VCaP (cell line): ENCODE data around the gene MAD2L2.
A peak's percentile ranks its signal among the peaks of the same experiment; 100 is the strongest.

ENCODE experiments used
- H3K27ac ChIP-seq: fragments of 450-650 bp; 2 replicates; pipeline ENCODE4 v1.5.1; 2017
- TF ChIP-seq, protein P1 (sequence below): fragments of 450-650 bp; conservative IDR thresholded peaks from 2 replicates; pipeline ENCODE4 v1.5.1; 2017; ENCODE audit warnings: mild to moderate bottlenecking, moderate library complexity

Gene MAD2L2

DNA sequence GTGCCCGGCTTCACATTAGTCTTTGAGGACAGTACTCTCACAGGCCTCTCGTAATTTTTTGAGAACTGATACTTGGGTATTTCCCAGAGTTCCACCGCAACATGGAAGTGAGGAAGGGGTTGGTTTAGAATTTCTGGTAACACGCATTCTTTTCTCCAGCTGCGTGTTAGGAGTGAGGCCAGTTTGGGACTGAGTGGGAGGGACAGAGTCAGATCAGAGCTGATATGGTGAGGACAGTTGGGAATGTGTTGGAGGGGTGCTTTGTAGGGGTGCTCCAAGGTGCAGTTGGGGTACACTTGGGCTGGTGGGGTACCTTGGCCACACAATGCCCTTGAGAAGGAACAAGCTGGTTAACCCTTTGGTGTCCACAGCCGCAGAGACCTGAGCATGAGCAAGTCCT lies 10.2 kb downstream of the MAD2L2 start:
- H3K27ac ChIP-seq: no peak overlapping the region
- TF ChIP-seq, protein P1, sequence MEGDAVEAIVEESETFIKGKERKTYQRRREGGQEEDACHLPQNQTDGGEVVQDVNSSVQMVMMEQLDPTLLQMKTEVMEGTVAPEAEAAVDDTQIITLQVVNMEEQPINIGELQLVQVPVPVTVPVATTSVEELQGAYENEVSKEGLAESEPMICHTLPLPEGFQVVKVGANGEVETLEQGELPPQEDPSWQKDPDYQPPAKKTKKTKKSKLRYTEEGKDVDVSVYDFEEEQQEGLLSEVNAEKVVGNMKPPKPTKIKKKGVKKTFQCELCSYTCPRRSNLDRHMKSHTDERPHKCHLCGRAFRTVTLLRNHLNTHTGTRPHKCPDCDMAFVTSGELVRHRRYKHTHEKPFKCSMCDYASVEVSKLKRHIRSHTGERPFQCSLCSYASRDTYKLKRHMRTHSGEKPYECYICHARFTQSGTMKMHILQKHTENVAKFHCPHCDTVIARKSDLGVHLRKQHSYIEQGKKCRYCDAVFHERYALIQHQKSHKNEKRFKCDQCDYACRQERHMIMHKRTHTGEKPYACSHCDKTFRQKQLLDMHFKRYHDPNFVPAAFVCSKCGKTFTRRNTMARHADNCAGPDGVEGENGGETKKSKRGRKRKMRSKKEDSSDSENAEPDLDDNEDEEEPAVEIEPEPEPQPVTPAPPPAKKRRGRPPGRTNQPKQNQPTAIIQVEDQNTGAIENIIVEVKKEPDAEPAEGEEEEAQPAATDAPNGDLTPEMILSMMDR: no peak

DNA sequence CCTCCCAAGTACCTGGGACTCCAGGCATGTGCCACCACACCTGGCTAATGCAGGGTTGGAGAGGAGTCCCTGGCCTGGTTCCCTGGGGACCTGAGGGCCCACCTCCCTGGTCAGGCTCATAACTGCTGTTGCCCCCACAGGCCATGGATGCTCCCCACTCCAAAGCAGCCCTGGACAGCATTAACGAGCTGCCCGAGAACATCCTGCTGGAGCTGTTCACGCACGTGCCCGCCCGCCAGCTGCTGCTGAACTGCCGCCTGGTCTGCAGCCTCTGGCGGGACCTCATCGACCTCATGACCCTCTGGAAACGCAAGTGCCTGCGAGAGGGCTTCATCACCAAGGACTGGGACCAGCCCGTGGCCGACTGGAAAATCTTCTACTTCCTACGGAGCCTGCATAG lies 12.4 kb downstream of the MAD2L2 start:
- no peak overlapping the region for H3K27ac ChIP-seq
- TF ChIP-seq, protein P1: no peak

DNA sequence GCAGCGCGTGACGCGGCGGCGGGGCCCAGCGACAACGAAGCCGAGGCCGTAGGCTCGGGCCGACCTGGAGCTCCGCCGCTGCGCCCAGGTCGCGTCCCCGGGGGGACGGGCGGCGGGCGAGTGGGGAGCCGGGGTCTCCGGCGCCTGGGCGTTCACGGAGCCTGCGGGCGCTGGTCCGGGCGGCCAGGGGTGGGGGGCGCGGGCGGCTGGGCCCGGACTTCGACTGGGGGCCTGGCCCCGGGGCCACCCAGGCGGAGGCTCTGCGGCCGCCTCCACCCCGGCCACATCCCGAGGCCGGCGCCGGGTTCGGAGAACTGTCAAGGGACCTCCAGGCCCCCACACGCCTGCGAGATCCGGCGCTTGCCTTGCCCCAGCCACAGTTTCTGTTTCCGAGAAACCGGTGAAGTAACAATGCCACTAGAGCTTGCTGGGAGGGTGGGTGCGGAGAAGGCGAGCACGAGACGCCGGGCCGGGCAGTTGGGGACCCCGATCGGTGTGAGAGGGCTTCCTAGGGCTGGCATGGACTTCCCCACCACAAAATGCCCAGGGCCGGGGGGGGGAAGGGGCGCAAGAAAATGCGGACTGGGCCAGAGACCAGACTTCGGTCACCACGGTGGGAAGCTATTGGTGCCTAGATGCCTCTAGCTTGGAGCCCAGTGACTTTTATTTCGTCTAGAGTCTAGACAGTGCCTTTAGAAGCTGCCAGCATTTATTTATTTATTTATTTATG lies 16.4 kb downstream of the MAD2L2 start:
- TF ChIP-seq, protein P1: peak; percentile 33
- H3K27ac ChIP-seq: peak overlapping the region; percentile 79

DNA sequence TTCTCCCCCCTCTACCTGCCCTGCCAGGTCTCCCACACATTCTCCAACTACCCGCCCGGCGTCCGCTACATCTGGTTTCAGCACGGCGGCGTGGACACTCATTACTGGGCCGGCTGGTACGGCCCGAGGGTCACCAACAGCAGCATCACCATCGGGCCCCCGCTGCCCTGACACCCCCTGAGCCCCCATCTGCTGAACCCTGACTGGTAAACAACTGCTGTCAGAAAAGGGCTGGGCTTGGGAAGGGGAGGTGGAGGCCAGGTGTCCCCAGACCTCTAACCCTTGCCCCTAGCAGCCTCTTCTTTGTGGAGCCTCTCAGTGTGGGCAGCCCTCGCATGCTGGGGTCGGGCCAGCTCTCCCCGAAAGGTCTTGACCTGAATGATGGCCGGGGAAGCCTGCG lies 19.8 kb downstream of the MAD2L2 start:
- H3K27ac ChIP-seq: no peak overlapping the region
- TF ChIP-seq, protein P1: no peak

DNA sequence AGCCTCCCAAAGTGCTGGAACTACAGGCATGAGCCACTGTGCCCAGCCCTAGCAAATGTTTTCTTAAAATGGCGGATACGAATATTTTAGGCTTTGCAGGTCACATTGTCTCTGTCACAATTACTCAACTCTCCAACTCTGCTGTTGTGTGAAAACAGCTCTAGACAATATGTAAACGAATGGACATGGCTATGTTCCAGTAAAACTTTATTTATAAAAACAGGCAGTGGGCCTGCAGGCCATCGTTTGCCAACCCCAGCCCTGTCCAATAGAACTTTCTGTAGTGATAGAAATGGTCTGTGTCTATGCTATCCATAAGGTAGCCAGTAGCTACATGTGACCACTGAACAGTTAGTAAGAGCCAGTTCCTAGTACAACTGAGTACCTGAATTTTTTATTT lies 21.2 kb downstream of the MAD2L2 start:
- TF ChIP-seq, protein P1: no peak
- H3K27ac ChIP-seq: no peak overlapping the region

DNA sequence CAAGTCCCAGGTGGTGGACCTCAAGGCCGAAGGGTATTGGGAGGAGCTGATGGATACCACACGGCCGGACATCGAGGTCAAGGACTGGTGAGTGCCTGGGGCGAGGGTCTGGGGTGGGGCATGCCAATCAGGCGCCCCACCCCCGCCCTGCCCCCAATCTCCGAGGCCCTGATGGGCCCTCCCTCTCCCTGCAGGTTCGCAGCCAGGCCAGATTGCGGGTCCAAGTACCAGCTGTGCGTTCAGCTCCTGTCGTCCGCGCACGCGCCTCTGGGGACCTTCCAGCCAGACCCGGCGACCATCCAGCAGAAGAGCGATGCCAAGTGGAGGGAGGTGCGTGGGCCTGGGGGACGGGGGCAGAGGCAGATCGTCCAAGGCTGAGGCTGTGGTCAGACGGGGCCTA lies 22.4 kb downstream of the MAD2L2 start:
- no peak overlapping the region for H3K27ac ChIP-seq
- TF ChIP-seq, protein P1: no peak

DNA sequence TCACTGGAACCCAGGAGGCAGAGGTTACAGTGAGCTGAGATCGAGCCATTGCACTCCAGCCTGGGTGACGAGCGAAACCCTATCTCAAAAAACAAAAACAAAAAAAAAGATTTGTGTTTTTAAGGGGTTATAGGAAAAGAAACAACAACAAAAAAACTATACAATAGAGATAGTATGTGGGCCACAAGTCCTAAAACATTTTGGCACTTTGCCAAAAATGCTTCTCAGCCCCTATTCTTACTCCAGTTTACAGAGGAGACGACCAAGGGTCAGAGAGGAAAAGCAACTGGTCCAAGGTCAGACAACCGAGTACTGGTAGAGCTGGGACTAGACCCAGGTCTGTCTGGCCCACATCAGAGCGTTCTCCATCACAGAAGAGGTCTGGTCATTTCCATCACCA lies 23.3 kb downstream of the MAD2L2 start:
- H3K27ac ChIP-seq: no peak overlapping the region
- TF ChIP-seq, protein P1: no peak
